KMS-11 (cell line): ENCODE results near the gene DAGLB.

ENCODE experiments used
- H2AFZ ChIP-seq: fragments of 200-600 bp; sonication (generic); 2 replicates; pipeline ENCODE4 v1.6.1; 2016; ENCODE audit warnings: antibody characterized with exemption, mixed run types, low read depth
- H3K27ac ChIP-seq: fragments of 200-600 bp; sonication (generic); 2 replicates; pipeline ENCODE4 v1.6.1; 2016; ENCODE audit warnings: mild to moderate bottlenecking, mixed run types
- H3K27me3 ChIP-seq: fragments of 200-600 bp; sonication (generic); 2 replicates; pipeline ENCODE4 v1.6.1; 2017; ENCODE audit warnings: mild to moderate bottlenecking, low read depth, mixed run types, moderate library complexity; ENCODE audit not compliant: insufficient read depth
- H3K36me3 ChIP-seq: fragments of 200-600 bp; sonication (generic); 2 replicates; pipeline ENCODE4 v1.6.1; 2017; ENCODE audit warnings: mild to moderate bottlenecking, mixed run types; ENCODE audit not compliant: insufficient read depth
- H3K4me1 ChIP-seq: fragments of 200-600 bp; sonication (generic); 2 replicates; pipeline ENCODE4 v1.6.1; 2016; ENCODE audit warnings: mild to moderate bottlenecking, low read depth, mixed run types; ENCODE audit not compliant: poor library complexity, severe bottlenecking
- H3K4me2 ChIP-seq: fragments of 200-600 bp; sonication (generic); 2 replicates; pipeline ENCODE4 v1.7.0; 2016; ENCODE audit warnings: mild to moderate bottlenecking, mixed run types
- H3K4me3 ChIP-seq: fragments of 200-600 bp; sonication (generic); IDR thresholded peaks from 2 replicates; pipeline ENCODE4 v1.6.1; 2017; ENCODE audit warnings: low read depth, low read length, mixed read lengths; ENCODE audit not compliant: insufficient read depth
- H3K79me2 ChIP-seq: fragments of 200-600 bp; sonication (generic); 2 replicates; pipeline ENCODE4 v1.6.1; 2016; ENCODE audit warnings: low read depth, mixed run types; ENCODE audit not compliant: insufficient read depth
- H3K9ac ChIP-seq: fragments of 200-600 bp; sonication (generic); 2 replicates; pipeline ENCODE4 v1.6.1; 2016; ENCODE audit warnings: mild to moderate bottlenecking, mixed run types
- H4K20me1 ChIP-seq: fragments of 200-600 bp; sonication (generic); 2 replicates; pipeline ENCODE4 v1.6.1; 2016; ENCODE audit warnings: mild to moderate bottlenecking, mixed run types; ENCODE audit not compliant: insufficient read depth
- CTCF ChIP-seq: fragments of 200-600 bp; sonication (generic); conservative IDR thresholded peaks from 2 replicates; pipeline ENCODE4 v1.6.1; 2017; ENCODE audit warnings: low read depth, mild to moderate bottlenecking, antibody characterized with exemption, low read length, moderate library complexity, mixed read lengths

Gene DAGLB

GRCh38 chr7:6447581-6448199 lies at the start of gene DAGLB:
Gene DAGLB (minus strand): TSS chr7:6447954. CDS start chr7:6447842, 112 bp downstream.
- Histone ChIP-seq H3K4me1 (peaks cover 3% of the 10 kb centered on the region), H3K27ac (peak within 1 kb of the TSS; percentile 51), H4K20me1 (no peaks in the 10 kb centered on the region), H3K79me2 (peaks cover 24% of the 10 kb centered on the region; the same call in 1 of the 2 replicates), H3K36me3 (no peaks in the 10 kb centered on the region; the same call in 1 of the 2 replicates), H3K4me3 (no peak within 1 kb of the TSS), H3K27me3 (no peaks in the 10 kb centered on the region), H3K9ac (peak within 1 kb of the TSS; percentile 67), H3K4me2 (peak within 1 kb of the TSS; percentile 71), H2AFZ (peak within 1 kb of the TSS; percentile 82)
- TF ChIP-seq CTCF: no peak

- Histone ChIP-seq H3K27me3 (no peaks in the 10 kb centered on the region), H3K27ac (no peak overlapping the region), H3K4me2 (no peak overlapping the region), H2AFZ (no peak overlapping the region), H3K4me1 (no peaks in the 10 kb centered on the region), H3K9ac (no peak overlapping the region), H3K36me3 (no peaks in the 10 kb centered on the region), H3K4me3 (no peak overlapping the region), H4K20me1 (no peaks in the 10 kb centered on the region), H3K79me2 (no peaks in the 10 kb centered on the region)
- no peak for TF ChIP-seq CTCF
Measured at GRCh38 chr7:6497637-6497905, 49.8 kb upstream of the DAGLB start.

GRCh38 chr7:6496842-6497636 lies 49.3 kb upstream of the DAGLB start:
- Histone ChIP-seq H2AFZ (no peak overlapping the region), H3K27me3 (no peaks in the 10 kb centered on the region), H3K4me2 (no peak overlapping the region), H3K4me3 (no peak overlapping the region), H4K20me1 (no peaks in the 10 kb centered on the region), H3K9ac (no peak overlapping the region), H3K4me1 (no peaks in the 10 kb centered on the region), H3K27ac (no peak overlapping the region), H3K79me2 (no peaks in the 10 kb centered on the region), H3K36me3 (no peaks in the 10 kb centered on the region)
- no peak for TF ChIP-seq CTCF

- Histone ChIP-seq H3K9ac (no peak overlapping the region), H2AFZ (no peak overlapping the region), H4K20me1 (no peaks in the 10 kb centered on the region), H3K36me3 (no peaks in the 10 kb centered on the region), H3K4me2 (no peak overlapping the region), H3K27me3 (no peaks in the 10 kb centered on the region), H3K4me1 (no peaks in the 10 kb centered on the region), H3K27ac (no peak overlapping the region), H3K4me3 (no peak overlapping the region), H3K79me2 (no peaks in the 10 kb centered on the region)
- no peak for TF ChIP-seq CTCF
Measured at GRCh38 chr7:6495597-6496262, 48.0 kb upstream of the DAGLB start.
